ENCODE results near the gene NPRL2. TPM values are rescaled to one million over a fixed set of nuclear protein-coding genes. Genes with fewer than 3 reads are reported as not detected.

Gene NPRL2
- total RNA-seq, 3 donors from 2014 or later (not counting 1 experiment from before 2014, with no cell fraction given), result 78.9 to 87.6 (median 80.9) TPM

GRCh38 chr3:50299929-50300680 lies 50.5 kb downstream of the NPRL2 start:
- Histone ChIP-seq H3K27me3 (ENCODE audit: control insufficient read depth, insufficient read depth, low read length) (no peaks in the 10 kb centered on the region), H3K4me3 (ENCODE audit: low read length) (peak overlapping the region; percentile 36), H3K27ac (ENCODE audit: low read length) (peak overlapping the region; percentile 96), H3K36me3 (ENCODE audit: control insufficient read depth, insufficient read depth, low read length) (peaks cover 2% of the 10 kb centered on the region), H3K4me1 (ENCODE audit: control insufficient read depth, insufficient read depth, low read length) (peaks cover 27% of the 10 kb centered on the region), H3K9me3 (ENCODE audit: control insufficient read depth, insufficient read depth, low read length) (no peaks in the 10 kb centered on the region)
- H3K27me3 Mint-ChIP-seq (ENCODE audit: low read depth in 2 of 2), result no peaks in the 10 kb centered on the region
- ATAC-seq (no peak), DNase-seq (peak in 1 of 2 donors; percentile 39)
- peak overlapping the region; percentile 95 to 97 for H3K27ac Mint-ChIP-seq
- H3K36me3 Mint-ChIP-seq, result no peaks in the 10 kb centered on the region
- intact Hi-C loops (cut with micrococcal nuclease), result loop anchor here (1.0 to 5.0 kb wide), 3 partner anchors 37 to 62 kb away; partner anchors contain the start of gene TMEM115
- H3K9me3 Mint-ChIP-seq, result no peaks in the 10 kb centered on the region
- peak overlapping the region; percentile 97 for H3K4me3 Mint-ChIP-seq
- no peak for TF ChIP-seq CTCF (IDR thresholded peaks at IDR 0.05)
- 57% methylated on average over 12 of the region's 12 CpGs for WGBS (ENCODE audit: insufficient coverage)
- H3K4me1 Mint-ChIP-seq, result peaks cover 18 to 33% of the 10 kb centered on the region in 2 donors

GRCh38 chr3:50299638-50299928 lies 51.0 kb downstream of the NPRL2 start:
- Mint-ChIP-seq H3K27me3 (ENCODE audit: low read depth in 2 of 2) (no peaks in the 10 kb centered on the region), H3K4me1 (peaks cover 18 to 33% of the 10 kb centered on the region in 2 donors), H3K9me3 (no peaks in the 10 kb centered on the region), H3K4me3 (peak overlapping the region; percentile 97), H3K36me3 (no peaks in the 10 kb centered on the region), H3K27ac (peak overlapping the region; percentile 95 to 97)
- no peak for TF ChIP-seq CTCF (IDR thresholded peaks at IDR 0.05)
- no peak for DNase-seq
- no peaks in the 10 kb centered on the region for H3K27me3 ChIP-seq (ENCODE audit: control insufficient read depth, insufficient read depth, low read length)
- peaks cover 2% of the 10 kb centered on the region for H3K36me3 ChIP-seq (ENCODE audit: control insufficient read depth, insufficient read depth, low read length)
- H3K4me1 ChIP-seq (ENCODE audit: control insufficient read depth, insufficient read depth, low read length), result peaks cover 27% of the 10 kb centered on the region
- ATAC-seq, result no peak
- H3K27ac ChIP-seq (ENCODE audit: low read length), result peak overlapping the region; percentile 96
- 2% methylated on average over 12 of the region's 12 CpGs for WGBS (ENCODE audit: insufficient coverage)
- peak overlapping the region; percentile 36 for H3K4me3 ChIP-seq (ENCODE audit: low read length)
- H3K9me3 ChIP-seq (ENCODE audit: control insufficient read depth, insufficient read depth, low read length), result no peaks in the 10 kb centered on the region
- intact Hi-C loops (cut with micrococcal nuclease), result loop anchor here (1.0 to 5.0 kb wide), 3 partner anchors 38 to 61 kb away; partner anchors contain the start of gene TMEM115

GRCh38 chr3:50298836-50299637 lies 51.5 kb downstream of the NPRL2 start, which contains the start of the genes HYAL3 and NAA80:
Gene HYAL3, minus strand, starts transcription at chr3:50299405. Its CDS starts 3,803 bp downstream, at chr3:50295602.
Gene NAA80, minus strand, starts transcription at chr3:50299405. Its CDS starts 1,942 bp downstream, at chr3:50297463.
- Mint-ChIP-seq H3K9me3 (no peaks in the 10 kb centered on the region), H3K36me3 (no peaks in the 10 kb centered on the region), H3K27ac (peak within 1 kb of the TSS; percentile 95 to 97), H3K27me3 (ENCODE audit: low read depth in 2 of 2) (no peaks in the 10 kb centered on the region), H3K4me3 (peak within 1 kb of the TSS; percentile 97), H3K4me1 (peaks cover 18 to 33% of the 10 kb centered on the region in 2 donors)
- H3K36me3 ChIP-seq (ENCODE audit: control insufficient read depth, insufficient read depth, low read length), result peaks cover 2% of the 10 kb centered on the region
- intact Hi-C loops (cut with micrococcal nuclease), result loop anchor here (1.0 to 5.0 kb wide), 3 partner anchors 38 to 61 kb away; partner anchors contain the start of gene TMEM115
- WGBS (ENCODE audit: insufficient coverage), result under 1% methylated on average over 61 of the region's 61 CpGs
- peak within 1 kb of the TSS; percentile 99 for H3K4me3 ChIP-seq (ENCODE audit: low read length)
- H3K9me3 ChIP-seq (ENCODE audit: control insufficient read depth, insufficient read depth, low read length), result no peaks in the 10 kb centered on the region
- H3K4me1 ChIP-seq (ENCODE audit: control insufficient read depth, insufficient read depth, low read length), result peaks cover 27% of the 10 kb centered on the region
- DNase-seq (peak; percentile 99 to 100), ATAC-seq (peak; percentile 90 to 97 (median 91))
- peak; percentile 45 for TF ChIP-seq CTCF (IDR thresholded peaks at IDR 0.05)
- H3K27ac ChIP-seq (ENCODE audit: low read length), result peak within 1 kb of the TSS; percentile 96
- H3K27me3 ChIP-seq (ENCODE audit: control insufficient read depth, insufficient read depth, low read length), result no peaks in the 10 kb centered on the region

Measured in natural killer cell (primary cell).